PC-9 (cell line): ENCODE results near the gene FLVCR1. TPM values are rescaled to one million over a fixed set of nuclear protein-coding genes. Genes with fewer than 3 reads are reported as not detected.

Experiments
- BruUV-seq: library from RNA; stranded (reverse); fragments of 400-500 nt; replicated peaks from 2 replicates; lab custom pipeline; 2021; lab: Mats Ljungman, UMichigan
- CTCF ChIA-PET: fragments of 300-600 bp; sonication (Branson Sonifier 250); formaldehyde crosslinking; loops from one replicate; lab custom pipeline; 2022; ENCODE audit warnings: antibody characterized with exemption; lab: Charles Lee
- POLR2A ChIA-PET: fragments of 300-600 bp; sonication (Branson Sonifier 250); formaldehyde crosslinking; loops from one replicate; lab custom pipeline; 2022; ENCODE audit warnings: antibody characterized with exemption; ENCODE audit not compliant: unreplicated experiment; lab: Charles Lee
- DNase-seq, 2 experiments: peaks; one replicate each; pipeline versions ENCODE4 v3.0.0 to v3.0.0-alpha.2; 2015 to 2022; ENCODE audit warnings: mixed read lengths in 1 of 2
- H2AFZ ChIP-seq: fragments of 200-600 bp; sonication (generic); 2 replicates; pipeline ENCODE4 v1.8.1; 2017; ENCODE audit warnings: antibody characterized with exemption
- H3F3A ChIP-seq: fragments of 200-600 bp; sonication (generic); 2 replicates; pipeline ENCODE4 v1.8.1; 2017; ENCODE audit warnings: antibody characterized with exemption, mild to moderate bottlenecking, low read depth; ENCODE audit not compliant: insufficient read depth
- H3K27ac ChIP-seq: fragments of 200-600 bp; sonication (generic); 2 replicates; pipeline ENCODE4 v1.6.1; 2016; ENCODE audit warnings: mixed run types
- H3K27me3 ChIP-seq: fragments of 200-600 bp; sonication (generic); 2 replicates; pipeline ENCODE4 v1.6.1; 2016; ENCODE audit warnings: low read depth, mixed run types; ENCODE audit not compliant: insufficient read depth
- H3K36me3 ChIP-seq: fragments of 200-600 bp; sonication (generic); 2 replicates; pipeline ENCODE4 v1.6.1; 2016; ENCODE audit warnings: low read depth, mixed run types
- H3K4me1 ChIP-seq: fragments of 200-600 bp; sonication (generic); replicated peaks from 2 replicates; pipeline ENCODE4 v1.6.1; 2016; ENCODE audit warnings: mixed run types; ENCODE audit not compliant: insufficient read depth
- H3K4me2 ChIP-seq: fragments of 200-600 bp; sonication (generic); 2 replicates; pipeline ENCODE4 v1.6.1; 2017; ENCODE audit warnings: mixed run types
- H3K4me3 ChIP-seq: fragments of 200-600 bp; sonication (generic); 2 replicates; pipeline ENCODE4 v1.6.1; 2016; ENCODE audit warnings: mixed run types
- H3K79me2 ChIP-seq: fragments of 200-600 bp; sonication (generic); 2 replicates; pipeline ENCODE4 v1.6.1; 2017; ENCODE audit warnings: low read depth, mixed run types
- H3K9me2 ChIP-seq: fragments of 200-600 bp; sonication (generic); 2 replicates; pipeline ENCODE4 v1.8.1; 2017; ENCODE audit warnings: mild to moderate bottlenecking; ENCODE audit not compliant: insufficient read depth
- H3K9me3 ChIP-seq: fragments of 200-600 bp; sonication (generic); 2 replicates; pipeline ENCODE4 v1.8.1; 2016; ENCODE audit warnings: low read depth; ENCODE audit not compliant: insufficient read depth
- H4K20me1 ChIP-seq: fragments of 200-600 bp; sonication (generic); 2 replicates; pipeline ENCODE4 v1.8.1; 2017; ENCODE audit not compliant: insufficient read depth
- EZH2 ChIP-seq: fragments of 200-600 bp; sonication (generic); IDR thresholded peaks from 2 replicates; pipeline ENCODE4 v1.8.0; 2017; ENCODE audit warnings: antibody characterized with exemption, low read depth
- intact Hi-C: fragments of 100-400 bp; cut with micrococcal nuclease; formaldehyde crosslinking; loops from one replicate; pipeline ENCODE4 v1.10.0; 2022; ENCODE audit not compliant: unreplicated experiment
- total RNA-seq: library from RNA; stranded (reverse); gene quantifications from 2 replicates; pipeline ENCODE4 v1.2.3, GENCODE V29; 2021
- TF ChIP-seq, protein P1 (sequence below): fragments of 200-600 bp; sonication (generic); conservative IDR thresholded peaks from 2 replicates; pipeline ENCODE4 v1.6.1; 2017; ENCODE audit warnings: mixed run types, antibody characterized with exemption, mild to moderate bottlenecking, moderate library complexity

Gene FLVCR1
- total RNA-seq, 1 experiment from 2014 or later: 13.1 TPM

DNA sequence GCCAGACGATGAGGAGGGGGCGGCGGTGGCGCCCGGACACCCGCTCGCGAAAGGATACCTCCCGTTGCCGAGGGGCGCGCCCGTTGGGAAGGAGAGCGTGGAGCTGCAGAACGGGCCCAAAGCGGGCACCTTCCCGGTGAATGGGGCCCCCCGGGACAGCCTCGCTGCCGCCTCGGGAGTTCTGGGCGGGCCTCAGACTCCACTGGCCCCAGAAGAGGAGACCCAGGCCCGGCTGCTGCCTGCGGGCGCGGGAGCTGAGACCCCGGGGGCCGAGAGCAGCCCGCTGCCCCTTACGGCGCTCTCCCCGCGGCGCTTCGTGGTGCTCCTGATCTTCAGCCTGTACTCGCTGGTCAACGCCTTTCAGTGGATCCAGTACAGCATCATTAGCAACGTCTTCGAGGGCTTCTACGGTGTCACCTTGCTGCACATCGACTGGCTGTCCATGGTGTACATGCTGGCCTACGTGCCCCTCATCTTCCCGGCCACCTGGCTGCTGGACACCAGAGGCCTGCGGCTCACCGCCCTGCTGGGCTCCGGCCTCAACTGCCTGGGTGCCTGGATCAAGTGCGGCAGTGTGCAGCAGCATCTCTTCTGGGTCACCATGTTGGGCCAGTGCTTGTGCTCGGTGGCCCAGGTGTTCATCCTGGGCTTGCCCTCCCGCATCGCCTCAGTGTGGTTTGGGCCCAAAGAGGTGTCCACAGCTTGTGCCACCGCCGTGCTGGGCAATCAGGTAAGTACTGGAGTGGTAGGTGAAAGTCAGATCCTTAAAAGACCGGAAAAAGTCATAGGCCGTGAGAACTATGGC, 588 bp downstream of the FLVCR1 start:
- peak overlapping the region; percentile 87 for H3K4me3 ChIP-seq
- BruUV-seq: TSS peak; percentile 46
- POLR2A ChIA-PET: interaction anchor here (0.6 to 0.7 kb wide), 2 partner anchors 19 to 68 kb away, joined by 5 to 6 read pairs; no protein-coding TSS in a partner anchor
- peaks cover 36% of the 10 kb centered on the region for H3K4me1 ChIP-seq
- peak overlapping the region; percentile 92 for H2AFZ ChIP-seq
- no peaks in the 10 kb centered on the region for H3K27me3 ChIP-seq
- H3K36me3 ChIP-seq: 0 out of 2 replicates have a peak, but pooled peaks cover 2% of the 10 kb centered on the region
- H4K20me1 ChIP-seq: peaks cover 3% of the 10 kb centered on the region; the same call in 1 of the 2 replicates
- TF ChIP-seq, protein P1, sequence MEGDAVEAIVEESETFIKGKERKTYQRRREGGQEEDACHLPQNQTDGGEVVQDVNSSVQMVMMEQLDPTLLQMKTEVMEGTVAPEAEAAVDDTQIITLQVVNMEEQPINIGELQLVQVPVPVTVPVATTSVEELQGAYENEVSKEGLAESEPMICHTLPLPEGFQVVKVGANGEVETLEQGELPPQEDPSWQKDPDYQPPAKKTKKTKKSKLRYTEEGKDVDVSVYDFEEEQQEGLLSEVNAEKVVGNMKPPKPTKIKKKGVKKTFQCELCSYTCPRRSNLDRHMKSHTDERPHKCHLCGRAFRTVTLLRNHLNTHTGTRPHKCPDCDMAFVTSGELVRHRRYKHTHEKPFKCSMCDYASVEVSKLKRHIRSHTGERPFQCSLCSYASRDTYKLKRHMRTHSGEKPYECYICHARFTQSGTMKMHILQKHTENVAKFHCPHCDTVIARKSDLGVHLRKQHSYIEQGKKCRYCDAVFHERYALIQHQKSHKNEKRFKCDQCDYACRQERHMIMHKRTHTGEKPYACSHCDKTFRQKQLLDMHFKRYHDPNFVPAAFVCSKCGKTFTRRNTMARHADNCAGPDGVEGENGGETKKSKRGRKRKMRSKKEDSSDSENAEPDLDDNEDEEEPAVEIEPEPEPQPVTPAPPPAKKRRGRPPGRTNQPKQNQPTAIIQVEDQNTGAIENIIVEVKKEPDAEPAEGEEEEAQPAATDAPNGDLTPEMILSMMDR: no peak
- TF ChIP-seq EZH2: no peak
- peak; percentile 26 to 41 for DNase-seq
- no peaks in the 10 kb centered on the region for H3K9me2 ChIP-seq
- intact Hi-C loops: loop anchor here (5.0 to 10.0 kb wide), 2 partner anchors 66 to 394 kb away; partner anchors contain the start of genes NSL1 and TATDN3
- peaks cover 13% of the 10 kb centered on the region for H3F3A ChIP-seq
- peaks cover 45% of the 10 kb centered on the region for H3K79me2 ChIP-seq
- 0 out of 2 replicates have a peak overlapping the region, but pooled peaks have one; percentile 18 for H3K27ac ChIP-seq
- CTCF ChIA-PET: interaction anchor here (0.7 to 1.0 kb wide), 2 partner anchors 134 to 382 kb away, joined by 3 to 7 read pairs; no protein-coding TSS in a partner anchor
- peak overlapping the region; percentile 94 for H3K4me2 ChIP-seq
- no peaks in the 10 kb centered on the region for H3K9me3 ChIP-seq

DNA sequence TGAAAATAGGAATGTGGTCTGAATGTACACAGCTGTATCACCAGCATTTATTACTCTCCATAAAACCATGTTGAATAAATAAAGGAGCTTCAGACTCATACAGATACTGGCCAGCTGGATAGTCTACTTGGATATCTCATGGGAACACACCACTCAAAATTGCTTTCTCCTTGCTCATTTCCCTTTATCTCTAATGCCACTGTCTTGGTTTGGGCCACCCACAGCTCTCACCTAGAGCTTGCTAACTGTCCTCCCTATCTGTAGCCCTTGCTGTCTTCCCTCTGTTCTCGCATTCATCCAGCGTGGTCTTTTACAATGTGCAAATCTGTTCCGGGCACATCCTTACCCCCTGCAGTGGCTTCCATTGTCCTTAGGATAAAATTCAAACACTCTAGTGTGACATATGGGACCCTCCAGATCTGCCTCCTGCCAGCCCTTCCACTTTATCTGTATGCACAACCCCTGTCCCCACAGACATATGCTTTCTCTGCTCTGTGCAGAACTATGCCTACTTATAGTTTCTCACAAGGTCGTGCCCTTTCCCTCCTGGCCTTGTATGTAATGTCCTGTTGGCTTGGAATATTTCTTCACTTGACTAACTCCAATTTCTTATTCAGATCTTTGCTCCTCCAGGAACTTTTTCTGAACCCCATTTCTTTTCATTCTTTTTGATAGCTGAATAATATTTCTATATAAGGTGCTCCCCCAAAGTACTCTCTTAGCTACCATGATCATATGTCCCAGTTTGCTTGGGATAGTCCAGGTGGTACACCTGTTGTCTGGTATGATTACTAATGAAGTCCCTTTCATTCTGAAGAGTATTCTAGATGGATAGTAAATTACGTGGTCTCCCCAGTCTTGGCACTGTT, 2.9 kb downstream of the FLVCR1 start:
- TSS peak; percentile 10 for BruUV-seq
- Histone ChIP-seq H3K4me1 (peaks cover 36% of the 10 kb centered on the region), H3K36me3 (0 out of 2 replicates have a peak, but pooled peaks cover 9% of the 10 kb centered on the region), H4K20me1 (peaks cover 3% of the 10 kb centered on the region; the same call in 1 of the 2 replicates), H3F3A (peaks cover 13% of the 10 kb centered on the region), H3K4me3 (no peak overlapping the region), H3K27ac (no peak overlapping the region), H3K9me2 (no peaks in the 10 kb centered on the region), H3K9me3 (no peaks in the 10 kb centered on the region), H3K79me2 (peaks cover 50% of the 10 kb centered on the region), H3K4me2 (peak overlapping the region; percentile 94), H3K27me3 (no peaks in the 10 kb centered on the region), H2AFZ (no peak overlapping the region)
- ChIA-PET CTCF (no interaction called here), POLR2A (interaction anchor here (0.6 kb wide), 1 partner anchor 1420 kb away, joined by 6 read pairs; the partner anchor contains the start of gene SMYD2)
- DNase-seq: no peak
- intact Hi-C loops: no loop called here
- TF ChIP-seq, protein P1: no peak
- TF ChIP-seq EZH2: no peak
